Fibroblast of lung (primary cell): ENCODE measurements around the gene MINDY4B. TPM values are rescaled to one million over a fixed set of nuclear protein-coding genes. Genes with fewer than 3 reads are reported as not detected.

ENCODE experiments used
- DNase-seq, 2 donors: peaks; one replicate each; pipeline versions ENCODE4 v3.0.0 to v3.0.0-alpha.2; 2010; ENCODE audit warnings: low read depth in 2 of 2
- H2AFZ ChIP-seq: 2 replicates; pipeline ENCODE4 v1.5.1; 2012; ENCODE audit warnings: low read length, control low read depth, inconsistent platforms
- H3K27ac ChIP-seq: 2 replicates; pipeline ENCODE4 v1.5.1; 2011; ENCODE audit warnings: low read length, control low read depth; ENCODE audit not compliant: insufficient read depth
- H3K27me3 ChIP-seq: 2 replicates; pipeline ENCODE4 v1.5.1; 2011; ENCODE audit warnings: mild to moderate bottlenecking, low read length; ENCODE audit not compliant: control insufficient read depth, insufficient read depth
- H3K36me3 ChIP-seq: 2 replicates; pipeline ENCODE4 v1.5.1; 2011; ENCODE audit warnings: low read length; ENCODE audit not compliant: control insufficient read depth, insufficient read depth
- H3K4me1 ChIP-seq: 2 replicates; pipeline ENCODE4 v1.5.1; 2011; ENCODE audit warnings: low read length; ENCODE audit not compliant: control insufficient read depth, insufficient read depth; ENCODE audit errors: extremely low read depth
- H3K4me2 ChIP-seq: 2 replicates; pipeline ENCODE4 v1.5.1; 2011; ENCODE audit warnings: low read length, control low read depth; ENCODE audit not compliant: insufficient read depth; ENCODE audit errors: extremely low read depth
- H3K4me3 ChIP-seq, 4 experiments: fragments of 200-600 bp in 1 of 4; sonication (generic) in 1 of 4; replicated peaks in 1 of 4; 2 replicates each; pipeline ENCODE4 v1.5.1; 2011 to 2016; ENCODE audit warnings: low read length in 4 of 4, low read depth in 3 of 4, mild to moderate bottlenecking in 3 of 4, control low read depth in 2 of 4, inconsistent platforms in 1 of 4, mixed read lengths in 1 of 4; ENCODE audit not compliant: insufficient read depth in 1 of 4; ENCODE audit errors: control extremely low read depth in 1 of 4
- H3K79me2 ChIP-seq: 2 replicates; pipeline ENCODE4 v1.5.1; 2012; ENCODE audit warnings: mild to moderate bottlenecking, low read length, inconsistent platforms; ENCODE audit not compliant: control insufficient read depth, insufficient read depth
- H3K9ac ChIP-seq: 2 replicates; pipeline ENCODE4 v1.5.1; 2011; ENCODE audit warnings: mild to moderate bottlenecking, low read length, control low read depth; ENCODE audit not compliant: insufficient read depth
- H3K9me3 ChIP-seq: 2 replicates; pipeline ENCODE4 v1.5.1; 2012; ENCODE audit warnings: low read depth, low read length; ENCODE audit not compliant: control insufficient read depth, insufficient read depth
- H4K20me1 ChIP-seq: 2 replicates; pipeline ENCODE4 v1.5.1; 2011; ENCODE audit warnings: low read length; ENCODE audit not compliant: control insufficient read depth, insufficient read depth; ENCODE audit errors: extremely low read depth
- EZH2 ChIP-seq: IDR thresholded peaks from 2 replicates; pipeline ENCODE4 v1.5.1; 2012; ENCODE audit warnings: low read length, control low read depth, mild to moderate bottlenecking; ENCODE audit errors: missing control alignments
- polyA plus RNA-seq, 2 donors: library from polyadenylated mRNA; depleted of rRNA in 1 of 2; stranded (reverse) in 1 of 2; unstranded in 1 of 2; fragments of >200 nt; gene quantifications; 2 replicates each; pipeline ENCODE4 v1.2.1, GENCODE V29; 2011 to 2012; ENCODE audit warnings: missing spikeins in 1 of 2
- total RNA-seq: library from RNA; depleted of rRNA; stranded (reverse); fragments of >200 nt; gene quantifications from 2 replicates; pipeline ENCODE4 v1.2.1, GENCODE V29; 2014
- TF ChIP-seq, protein P1 (sequence below), 2 donors: IDR thresholded peaks in 1 of 2; conservative IDR thresholded peaks in 1 of 2; 1 replicate in 1 of 2; 2 replicates in 1 of 2; pipeline ENCODE4 v1.5.1; 2011 to 2012; ENCODE audit warnings: low read length in 2 of 2, control low read depth in 1 of 2, inconsistent platforms in 1 of 2, low read depth in 1 of 2, mild to moderate bottlenecking in 1 of 2

MINDY4B gene
- total and polyA plus RNA-seq, 2 donors (not counting 1 experiment from before 2014, with no cell fraction given): not detected

DNA sequence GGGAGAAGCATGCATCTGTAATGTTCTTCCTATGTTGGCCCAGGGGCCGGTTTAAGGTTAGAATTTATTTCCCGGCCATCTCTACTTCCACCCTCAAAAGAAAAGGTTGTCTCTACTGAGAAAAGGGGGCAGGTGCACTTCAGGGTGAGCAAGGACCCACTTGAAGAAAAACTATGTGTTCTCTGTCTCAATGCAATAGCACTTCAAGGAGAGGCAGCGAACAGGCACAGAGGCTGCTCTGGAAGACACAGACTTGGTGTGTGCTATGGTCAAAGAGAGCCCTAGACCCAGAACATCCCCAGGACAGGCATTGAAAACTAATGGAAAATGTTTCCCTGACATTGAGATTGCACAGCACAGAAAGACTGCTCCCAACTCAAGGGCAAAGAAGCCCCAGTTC is 7.6 kb downstream of the MINDY4B start:
- Histone ChIP-seq H2AFZ (no peak overlapping the region), H3K4me2 (no peak overlapping the region), H3K36me3 (no peaks in the 10 kb centered on the region), H4K20me1 (no peaks in the 10 kb centered on the region), H3K9ac (no peak overlapping the region), H3K79me2 (no peaks in the 10 kb centered on the region), H3K4me3 (no peak overlapping the region), H3K27ac (no peak overlapping the region), H3K4me1 (no peaks in the 10 kb centered on the region), H3K9me3 (no peaks in the 10 kb centered on the region), H3K27me3 (peaks cover 5% of the 10 kb centered on the region)
- TF ChIP-seq EZH2: no peak
- TF ChIP-seq, protein P1, sequence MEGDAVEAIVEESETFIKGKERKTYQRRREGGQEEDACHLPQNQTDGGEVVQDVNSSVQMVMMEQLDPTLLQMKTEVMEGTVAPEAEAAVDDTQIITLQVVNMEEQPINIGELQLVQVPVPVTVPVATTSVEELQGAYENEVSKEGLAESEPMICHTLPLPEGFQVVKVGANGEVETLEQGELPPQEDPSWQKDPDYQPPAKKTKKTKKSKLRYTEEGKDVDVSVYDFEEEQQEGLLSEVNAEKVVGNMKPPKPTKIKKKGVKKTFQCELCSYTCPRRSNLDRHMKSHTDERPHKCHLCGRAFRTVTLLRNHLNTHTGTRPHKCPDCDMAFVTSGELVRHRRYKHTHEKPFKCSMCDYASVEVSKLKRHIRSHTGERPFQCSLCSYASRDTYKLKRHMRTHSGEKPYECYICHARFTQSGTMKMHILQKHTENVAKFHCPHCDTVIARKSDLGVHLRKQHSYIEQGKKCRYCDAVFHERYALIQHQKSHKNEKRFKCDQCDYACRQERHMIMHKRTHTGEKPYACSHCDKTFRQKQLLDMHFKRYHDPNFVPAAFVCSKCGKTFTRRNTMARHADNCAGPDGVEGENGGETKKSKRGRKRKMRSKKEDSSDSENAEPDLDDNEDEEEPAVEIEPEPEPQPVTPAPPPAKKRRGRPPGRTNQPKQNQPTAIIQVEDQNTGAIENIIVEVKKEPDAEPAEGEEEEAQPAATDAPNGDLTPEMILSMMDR (conservative IDR thresholded peaks at IDR 0.05 in 1 of 2, IDR thresholded peaks at IDR 0.05 in 1 of 2; ENCODE audit: low read depth in 1 of 2, low read length in 2 of 2): no peak
- DNase-seq: no peak

DNA sequence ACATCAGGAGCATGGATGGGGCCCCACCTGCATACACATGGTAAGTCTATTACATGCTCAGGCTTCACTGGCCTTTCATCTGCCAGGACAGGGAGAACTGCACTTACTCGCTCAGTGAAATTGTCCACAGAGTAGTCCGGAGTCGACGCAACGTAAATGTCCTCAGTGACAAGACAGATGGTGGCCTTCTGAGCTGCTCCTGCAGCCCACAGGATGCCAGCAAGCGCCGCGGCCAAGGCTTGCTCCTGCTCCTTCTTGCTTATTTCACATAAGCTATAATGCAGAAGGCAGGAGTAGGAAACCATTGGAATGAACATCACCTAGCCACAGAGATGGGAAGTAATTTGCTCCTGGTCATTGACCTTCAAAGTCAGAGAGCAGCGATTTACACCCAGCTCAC is 14.4 kb downstream of the MINDY4B start:
- DNase-seq: no peak
- Histone ChIP-seq H3K4me1 (no peaks in the 10 kb centered on the region), H3K27ac (no peak overlapping the region), H3K79me2 (no peaks in the 10 kb centered on the region), H3K9ac (no peak overlapping the region), H4K20me1 (no peaks in the 10 kb centered on the region), H3K4me2 (no peak overlapping the region), H3K9me3 (no peaks in the 10 kb centered on the region), H2AFZ (no peak overlapping the region), H3K27me3 (peaks cover 5% of the 10 kb centered on the region), H3K36me3 (no peaks in the 10 kb centered on the region), H3K4me3 (no peak overlapping the region)
- TF ChIP-seq EZH2: no peak
- TF ChIP-seq, protein P1 (conservative IDR thresholded peaks at IDR 0.05 in 1 of 2, IDR thresholded peaks at IDR 0.05 in 1 of 2; ENCODE audit: low read depth in 1 of 2, low read length in 2 of 2): no peak

DNA sequence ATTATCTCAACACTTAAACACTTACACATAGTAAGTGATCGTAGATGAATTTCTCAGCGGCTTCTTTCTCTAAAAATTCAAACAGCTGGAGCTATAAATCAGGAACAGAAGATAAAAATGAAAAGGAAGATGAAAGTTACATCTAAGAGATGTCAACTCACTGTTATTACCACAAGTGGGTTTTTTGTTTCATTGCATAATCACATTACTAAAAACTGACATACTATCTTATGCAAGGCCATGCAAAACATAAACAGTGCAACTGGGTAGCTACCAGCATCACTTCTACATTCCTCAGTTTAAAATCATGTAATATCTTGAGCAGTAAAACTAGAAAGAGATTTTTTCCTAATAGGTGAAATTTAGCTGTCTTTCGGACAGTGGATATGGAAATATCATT is 14.9 kb downstream of the MINDY4B start:
- no peak overlapping the region for H3K4me2 ChIP-seq
- no peaks in the 10 kb centered on the region for H4K20me1 ChIP-seq
- H3K36me3 ChIP-seq: no peaks in the 10 kb centered on the region
- peak in 1 of 2 donors; percentile 72 for DNase-seq
- H3K27me3 ChIP-seq: peaks cover 5% of the 10 kb centered on the region
- no peak overlapping the region for H3K27ac ChIP-seq
- no peak for TF ChIP-seq EZH2
- TF ChIP-seq, protein P1 (conservative IDR thresholded peaks at IDR 0.05 in 1 of 2, IDR thresholded peaks at IDR 0.05 in 1 of 2; ENCODE audit: low read depth in 1 of 2, low read length in 2 of 2): no peak
- H3K9ac ChIP-seq: no peak overlapping the region
- H3K4me3 ChIP-seq: no peak overlapping the region
- H2AFZ ChIP-seq: no peak overlapping the region
- no peaks in the 10 kb centered on the region for H3K4me1 ChIP-seq
- H3K9me3 ChIP-seq: no peaks in the 10 kb centered on the region
- no peaks in the 10 kb centered on the region for H3K79me2 ChIP-seq
